ENCODE data around the gene STK25. TPM values are rescaled to one million over a fixed set of nuclear protein-coding genes. Genes with fewer than 3 reads are reported as not detected.

STK25 gene
- total and polyA plus RNA-seq, 2 experiments from 2014 or later: 125 to 304 TPM

DNA sequence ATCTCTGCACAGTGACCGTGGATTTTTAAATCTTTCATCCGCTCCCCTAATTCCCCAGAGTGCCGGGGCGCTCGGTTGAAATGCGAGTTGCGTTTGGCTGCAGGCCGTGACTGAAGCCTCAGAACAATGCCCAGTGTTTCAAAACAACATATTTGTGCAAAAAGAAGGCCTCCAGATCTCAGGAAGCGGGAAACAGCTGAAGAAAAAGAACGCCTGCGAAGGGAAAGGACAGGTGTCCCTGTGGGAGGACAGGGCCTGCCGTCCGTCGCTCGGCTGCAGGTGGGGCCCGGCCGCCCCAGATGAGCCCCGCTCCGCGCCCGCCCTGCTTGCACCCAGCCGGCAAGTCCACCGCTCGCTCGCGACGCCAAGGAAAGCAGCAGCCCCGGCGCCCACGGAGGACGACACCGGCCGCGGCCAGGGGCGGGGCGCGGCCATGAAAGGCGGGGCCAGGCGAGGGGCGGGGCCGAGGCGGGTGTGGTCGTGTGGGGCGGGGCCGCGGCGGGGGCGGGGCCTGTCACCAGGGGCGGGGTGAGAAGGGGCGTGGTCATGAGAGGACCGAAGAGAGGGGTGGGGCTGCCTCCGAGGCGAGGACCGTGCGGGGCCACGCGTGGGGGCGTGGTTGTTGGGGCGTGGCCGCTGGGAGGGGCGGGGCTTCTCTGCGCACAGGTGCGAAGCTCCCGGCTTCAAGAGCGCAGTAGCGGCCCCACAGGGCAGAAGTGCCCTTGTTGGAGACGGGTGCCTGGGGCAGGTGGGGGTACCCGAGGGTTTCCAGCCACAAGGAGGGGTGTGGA is 32.6 kb upstream of the STK25 start:
- Histone ChIP-seq H3K4me3 (peak overlapping the region; percentile 72), H3K4me1 (ENCODE audit: insufficient read depth) (peaks cover 5% of the 10 kb centered on the region; the same call in 1 of the 2 replicates), H3K4me2 (peak overlapping the region; percentile 88), H3K36me3 (ENCODE audit: insufficient read depth) (no peaks in the 10 kb centered on the region), H4K20me1 (replicated peaks; ENCODE audit: insufficient read depth) (no peaks in the 10 kb centered on the region), H3K27me3 (ENCODE audit: insufficient read depth) (peaks cover 41% of the 10 kb centered on the region), H2AFZ (peak overlapping the region; percentile 97), H3F3A (replicated peaks; ENCODE audit: low read depth) (no peaks in the 10 kb centered on the region; the same call in 1 of the 2 replicates), H3K27ac (ENCODE audit: low read depth) (no peak overlapping the region), H3K79me2 (replicated peaks; ENCODE audit: insufficient read depth) (no peaks in the 10 kb centered on the region), H3K9me2 (ENCODE audit: insufficient read depth) (no peaks in the 10 kb centered on the region)
- peak; percentile 90 for DNase-seq (ENCODE audit: low spot score)
- H3K4me3 Mint-ChIP-seq: peak overlapping the region; percentile 75
- peaks cover 36% of the 10 kb centered on the region for H3K27me3 Mint-ChIP-seq (ENCODE audit: insufficient read depth, low read depth, poor library complexity)
- H3K4me1 Mint-ChIP-seq: peaks cover 11% of the 10 kb centered on the region; the same call in 2 of the 3 replicates
- peak; percentile 83 for ATAC-seq
- no peaks in the 10 kb centered on the region for H3K9me3 Mint-ChIP-seq
- TF ChIP-seq ZNF331 (CRISPR knock-in tag; IDR thresholded peaks at IDR 0.05; ENCODE audit: low read depth) (no peak), POLR2AphosphoS5 (IDR thresholded peaks at IDR 0.05; ENCODE audit: low read depth) (peak; percentile 33; the same call in 1 of the 2 replicates)
- no peak overlapping the region for H3K27ac Mint-ChIP-seq
- H3K36me3 Mint-ChIP-seq (ENCODE audit: low read depth): no peaks in the 10 kb centered on the region; the same call in 2 of the 3 replicates

DNA sequence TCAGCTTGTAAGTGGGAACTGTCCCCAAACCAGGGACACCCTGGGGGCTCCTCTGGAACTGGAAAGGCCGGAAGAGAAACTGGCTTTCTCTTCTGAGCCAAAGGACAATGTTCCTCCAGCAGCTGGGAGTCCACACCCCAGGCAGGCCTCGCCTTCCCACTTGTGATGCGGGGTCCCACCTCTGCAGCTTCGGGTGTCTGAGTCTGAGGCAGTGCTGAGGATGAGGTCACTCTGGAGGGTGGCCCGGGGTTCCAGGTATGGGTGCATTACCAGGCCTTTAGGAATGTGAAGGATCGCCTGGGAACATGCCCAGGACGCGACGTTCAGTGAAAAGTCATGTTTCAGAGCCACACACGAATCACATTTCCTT is 32.0 kb upstream of the STK25 start:
- peaks cover 5% of the 10 kb centered on the region; the same call in 1 of the 2 replicates for H3K4me1 ChIP-seq (ENCODE audit: insufficient read depth)
- no peak for DNase-seq (ENCODE audit: low spot score)
- no peaks in the 10 kb centered on the region; the same call in 1 of the 2 replicates for H3F3A ChIP-seq (replicated peaks; ENCODE audit: low read depth)
- Mint-ChIP-seq H3K36me3 (ENCODE audit: low read depth) (no peaks in the 10 kb centered on the region; the same call in 2 of the 3 replicates), H3K27ac (no peak overlapping the region), H3K9me3 (no peaks in the 10 kb centered on the region), H3K27me3 (ENCODE audit: insufficient read depth, low read depth, poor library complexity) (peaks cover 36% of the 10 kb centered on the region), H3K4me3 (peak overlapping the region; percentile 75), H3K4me1 (peaks cover 11% of the 10 kb centered on the region; the same call in 2 of the 3 replicates)
- peak overlapping the region; percentile 97 for H2AFZ ChIP-seq
- no peaks in the 10 kb centered on the region for H3K36me3 ChIP-seq (ENCODE audit: insufficient read depth)
- peak; percentile 13 for ATAC-seq
- no peaks in the 10 kb centered on the region for H3K9me2 ChIP-seq (ENCODE audit: insufficient read depth)
- peak overlapping the region; percentile 88 for H3K4me2 ChIP-seq
- peaks cover 41% of the 10 kb centered on the region for H3K27me3 ChIP-seq (ENCODE audit: insufficient read depth)
- no peak overlapping the region for H3K27ac ChIP-seq (ENCODE audit: low read depth)
- TF ChIP-seq EZH2 (IDR thresholded peaks at IDR 0.05; ENCODE audit: low read depth, unreplicated experiment) (no peak), CREB1 (CRISPR knock-in tag; IDR thresholded peaks at IDR 0.05; ENCODE audit: low read depth) (no peak), POLR2AphosphoS5 (IDR thresholded peaks at IDR 0.05; ENCODE audit: low read depth) (no peak), NANOG (IDR thresholded peaks at IDR 0.05; ENCODE audit: borderline replicate concordance) (no peak)
- TF ChIP-seq, protein P1, sequence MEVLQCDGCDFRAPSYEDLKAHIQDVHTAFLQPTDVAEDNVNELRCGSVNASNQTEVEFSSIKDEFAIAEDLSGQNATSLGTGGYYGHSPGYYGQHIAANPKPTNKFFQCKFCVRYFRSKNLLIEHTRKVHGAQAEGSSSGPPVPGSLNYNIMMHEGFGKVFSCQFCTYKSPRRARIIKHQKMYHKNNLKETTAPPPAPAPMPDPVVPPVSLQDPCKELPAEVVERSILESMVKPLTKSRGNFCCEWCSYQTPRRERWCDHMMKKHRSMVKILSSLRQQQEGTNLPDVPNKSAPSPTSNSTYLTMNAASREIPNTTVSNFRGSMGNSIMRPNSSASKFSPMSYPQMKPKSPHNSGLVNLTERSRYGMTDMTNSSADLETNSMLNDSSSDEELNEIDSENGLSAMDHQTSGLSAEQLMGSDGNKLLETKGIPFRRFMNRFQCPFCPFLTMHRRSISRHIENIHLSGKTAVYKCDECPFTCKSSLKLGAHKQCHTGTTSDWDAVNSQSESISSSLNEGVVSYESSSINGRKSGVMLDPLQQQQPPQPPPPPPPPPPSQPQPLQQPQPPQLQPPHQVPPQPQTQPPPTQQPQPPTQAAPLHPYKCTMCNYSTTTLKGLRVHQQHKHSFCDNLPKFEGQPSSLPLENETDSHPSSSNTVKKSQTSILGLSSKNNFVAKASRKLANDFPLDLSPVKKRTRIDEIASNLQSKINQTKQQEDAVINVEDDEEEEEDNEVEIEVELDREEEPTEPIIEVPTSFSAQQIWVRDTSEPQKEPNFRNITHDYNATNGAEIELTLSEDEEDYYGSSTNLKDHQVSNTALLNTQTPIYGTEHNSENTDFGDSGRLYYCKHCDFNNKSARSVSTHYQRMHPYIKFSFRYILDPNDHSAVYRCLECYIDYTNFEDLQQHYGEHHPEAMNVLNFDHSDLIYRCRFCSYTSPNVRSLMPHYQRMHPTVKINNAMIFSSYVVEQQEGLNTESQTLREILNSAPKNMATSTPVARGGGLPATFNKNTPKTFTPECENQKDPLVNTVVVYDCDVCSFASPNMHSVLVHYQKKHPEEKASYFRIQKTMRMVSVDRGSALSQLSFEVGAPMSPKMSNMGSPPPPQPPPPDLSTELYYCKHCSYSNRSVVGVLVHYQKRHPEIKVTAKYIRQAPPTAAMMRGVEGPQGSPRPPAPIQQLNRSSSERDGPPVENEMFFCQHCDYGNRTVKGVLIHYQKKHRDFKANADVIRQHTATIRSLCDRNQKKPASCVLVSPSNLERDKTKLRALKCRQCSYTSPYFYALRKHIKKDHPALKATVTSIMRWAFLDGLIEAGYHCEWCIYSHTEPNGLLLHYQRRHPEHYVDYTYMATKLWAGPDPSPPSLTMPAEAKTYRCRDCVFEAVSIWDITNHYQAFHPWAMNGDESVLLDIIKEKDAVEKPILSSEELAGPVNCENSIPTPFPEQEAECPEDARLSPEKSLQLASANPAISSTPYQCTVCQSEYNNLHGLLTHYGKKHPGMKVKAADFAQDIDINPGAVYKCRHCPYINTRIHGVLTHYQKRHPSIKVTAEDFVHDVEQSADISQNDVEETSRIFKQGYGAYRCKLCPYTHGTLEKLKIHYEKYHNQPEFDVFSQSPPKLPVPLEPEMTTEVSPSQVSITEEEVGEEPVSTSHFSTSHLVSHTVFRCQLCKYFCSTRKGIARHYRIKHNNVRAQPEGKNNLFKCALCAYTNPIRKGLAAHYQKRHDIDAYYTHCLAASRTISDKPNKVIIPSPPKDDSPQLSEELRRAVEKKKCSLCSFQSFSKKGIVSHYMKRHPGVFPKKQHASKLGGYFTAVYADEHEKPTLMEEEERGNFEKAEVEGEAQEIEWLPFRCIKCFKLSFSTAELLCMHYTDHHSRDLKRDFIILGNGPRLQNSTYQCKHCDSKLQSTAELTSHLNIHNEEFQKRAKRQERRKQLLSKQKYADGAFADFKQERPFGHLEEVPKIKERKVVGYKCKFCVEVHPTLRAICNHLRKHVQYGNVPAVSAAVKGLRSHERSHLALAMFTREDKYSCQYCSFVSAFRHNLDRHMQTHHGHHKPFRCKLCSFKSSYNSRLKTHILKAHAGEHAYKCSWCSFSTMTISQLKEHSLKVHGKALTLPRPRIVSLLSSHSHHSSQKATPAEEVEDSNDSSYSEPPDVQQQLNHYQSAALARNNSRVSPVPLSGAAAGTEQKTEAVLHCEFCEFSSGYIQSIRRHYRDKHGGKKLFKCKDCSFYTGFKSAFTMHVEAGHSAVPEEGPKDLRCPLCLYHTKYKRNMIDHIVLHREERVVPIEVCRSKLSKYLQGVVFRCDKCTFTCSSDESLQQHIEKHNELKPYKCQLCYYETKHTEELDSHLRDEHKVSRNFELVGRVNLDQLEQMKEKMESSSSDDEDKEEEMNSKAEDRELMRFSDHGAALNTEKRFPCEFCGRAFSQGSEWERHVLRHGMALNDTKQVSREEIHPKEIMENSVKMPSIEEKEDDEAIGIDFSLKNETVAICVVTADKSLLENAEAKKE (CRISPR knock-in tag; IDR thresholded peaks at IDR 0.05): no peak
- TF ChIP-seq, protein P2, sequence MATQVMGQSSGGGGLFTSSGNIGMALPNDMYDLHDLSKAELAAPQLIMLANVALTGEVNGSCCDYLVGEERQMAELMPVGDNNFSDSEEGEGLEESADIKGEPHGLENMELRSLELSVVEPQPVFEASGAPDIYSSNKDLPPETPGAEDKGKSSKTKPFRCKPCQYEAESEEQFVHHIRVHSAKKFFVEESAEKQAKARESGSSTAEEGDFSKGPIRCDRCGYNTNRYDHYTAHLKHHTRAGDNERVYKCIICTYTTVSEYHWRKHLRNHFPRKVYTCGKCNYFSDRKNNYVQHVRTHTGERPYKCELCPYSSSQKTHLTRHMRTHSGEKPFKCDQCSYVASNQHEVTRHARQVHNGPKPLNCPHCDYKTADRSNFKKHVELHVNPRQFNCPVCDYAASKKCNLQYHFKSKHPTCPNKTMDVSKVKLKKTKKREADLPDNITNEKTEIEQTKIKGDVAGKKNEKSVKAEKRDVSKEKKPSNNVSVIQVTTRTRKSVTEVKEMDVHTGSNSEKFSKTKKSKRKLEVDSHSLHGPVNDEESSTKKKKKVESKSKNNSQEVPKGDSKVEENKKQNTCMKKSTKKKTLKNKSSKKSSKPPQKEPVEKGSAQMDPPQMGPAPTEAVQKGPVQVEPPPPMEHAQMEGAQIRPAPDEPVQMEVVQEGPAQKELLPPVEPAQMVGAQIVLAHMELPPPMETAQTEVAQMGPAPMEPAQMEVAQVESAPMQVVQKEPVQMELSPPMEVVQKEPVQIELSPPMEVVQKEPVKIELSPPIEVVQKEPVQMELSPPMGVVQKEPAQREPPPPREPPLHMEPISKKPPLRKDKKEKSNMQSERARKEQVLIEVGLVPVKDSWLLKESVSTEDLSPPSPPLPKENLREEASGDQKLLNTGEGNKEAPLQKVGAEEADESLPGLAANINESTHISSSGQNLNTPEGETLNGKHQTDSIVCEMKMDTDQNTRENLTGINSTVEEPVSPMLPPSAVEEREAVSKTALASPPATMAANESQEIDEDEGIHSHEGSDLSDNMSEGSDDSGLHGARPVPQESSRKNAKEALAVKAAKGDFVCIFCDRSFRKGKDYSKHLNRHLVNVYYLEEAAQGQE (IDR thresholded peaks at IDR 0.05; ENCODE audit: unreplicated experiment): no peak
- H4K20me1 ChIP-seq (replicated peaks; ENCODE audit: insufficient read depth): no peaks in the 10 kb centered on the region
- no peaks in the 10 kb centered on the region for H3K79me2 ChIP-seq (replicated peaks; ENCODE audit: insufficient read depth)
- peak overlapping the region; percentile 72 for H3K4me3 ChIP-seq
